Hepatocyte (in vitro differentiated cells): ENCODE measurements around the gene AGTR2.

Source experiments
- CTCF ChIP-seq: fragments of 200-600 bp; sonication (generic); IDR thresholded peaks from 2 replicates; pipeline ENCODE4 v1.5.1; 2016; ENCODE audit warnings: antibody characterized with exemption, mild to moderate bottlenecking; ENCODE audit not compliant: poor library complexity
- EZH2 ChIP-seq: fragments of 200-600 bp; sonication (generic); IDR thresholded peaks from 2 replicates; pipeline ENCODE4 v1.6.1; 2016; ENCODE audit warnings: antibody characterized with exemption, mild to moderate bottlenecking, borderline replicate concordance
- EZH2phosphoT487 ChIP-seq: fragments of 200-600 bp; sonication (generic); IDR thresholded peaks from one replicate; pipeline ENCODE4 v1.6.1; 2018; ENCODE audit warnings: antibody characterized with exemption, mild to moderate bottlenecking, low read depth, moderate library complexity; ENCODE audit not compliant: unreplicated experiment, severe bottlenecking

- TF ChIP-seq CTCF (no peak), EZH2phosphoT487 (no peak), EZH2 (no peak)
Observed at GRCh38 chrX:116172976-116173375, 2.4 kb downstream of the AGTR2 start.
